COR-L47 (cell line): Measurements from ENCODE around the gene RPUSD3.

Source experiments
- DNase-seq: peaks from one replicate; lab custom pipeline; 2025; lab: John Stamatoyannopoulos, UW

Gene RPUSD3

GRCh38 chr3:9806688-9807589, 36.9 kb downstream of the RPUSD3 start:
- DNase-seq = no peak

GRCh38 chr3:9806137-9806536, 37.7 kb downstream of the RPUSD3 start:
- no peak for DNase-seq

- DNase-seq = no peak
Observed at GRCh38 chr3:9804996-9805395, 38.8 kb downstream of the RPUSD3 start.

GRCh38 chr3:9803494-9803893, 40.3 kb downstream of the RPUSD3 start:
- DNase-seq = no peak

GRCh38 chr3:9800529-9800928, 43.3 kb downstream of the RPUSD3 start:
- DNase-seq = no peak

GRCh38 chr3:9797196-9797945, 46.4 kb downstream of the RPUSD3 start:
- no peak for DNase-seq

- no peak for DNase-seq
Observed at GRCh38 chr3:9795207-9795606, 48.6 kb downstream of the RPUSD3 start.

GRCh38 chr3:9794400-9794799, 49.4 kb downstream of the RPUSD3 start:
- no peak for DNase-seq

- no peak for DNase-seq
Observed at GRCh38 chr3:9793161-9793781, 50.5 kb downstream of the RPUSD3 start.

GRCh38 chr3:9792405-9793160, 51.2 kb downstream of the RPUSD3 start, which contains the start of the genes ARPC4 and TADA3:
Gene ARPC4 (plus strand): TSS chr3:9793082. CDS start chr3:9793122, 40 bp downstream.
Gene TADA3 (minus strand): TSS chr3:9792473. CDS start chr3:9791466, 1,007 bp downstream.
- DNase-seq = peak; percentile 76

- DNase-seq = no peak
Observed at GRCh38 chr3:9791790-9792404, 51.9 kb downstream of the RPUSD3 start.

- no peak for DNase-seq
Observed at GRCh38 chr3:9791127-9791526, 52.7 kb downstream of the RPUSD3 start.
